ENCODE data around the gene PAK3.

Gene PAK3

DNA sequence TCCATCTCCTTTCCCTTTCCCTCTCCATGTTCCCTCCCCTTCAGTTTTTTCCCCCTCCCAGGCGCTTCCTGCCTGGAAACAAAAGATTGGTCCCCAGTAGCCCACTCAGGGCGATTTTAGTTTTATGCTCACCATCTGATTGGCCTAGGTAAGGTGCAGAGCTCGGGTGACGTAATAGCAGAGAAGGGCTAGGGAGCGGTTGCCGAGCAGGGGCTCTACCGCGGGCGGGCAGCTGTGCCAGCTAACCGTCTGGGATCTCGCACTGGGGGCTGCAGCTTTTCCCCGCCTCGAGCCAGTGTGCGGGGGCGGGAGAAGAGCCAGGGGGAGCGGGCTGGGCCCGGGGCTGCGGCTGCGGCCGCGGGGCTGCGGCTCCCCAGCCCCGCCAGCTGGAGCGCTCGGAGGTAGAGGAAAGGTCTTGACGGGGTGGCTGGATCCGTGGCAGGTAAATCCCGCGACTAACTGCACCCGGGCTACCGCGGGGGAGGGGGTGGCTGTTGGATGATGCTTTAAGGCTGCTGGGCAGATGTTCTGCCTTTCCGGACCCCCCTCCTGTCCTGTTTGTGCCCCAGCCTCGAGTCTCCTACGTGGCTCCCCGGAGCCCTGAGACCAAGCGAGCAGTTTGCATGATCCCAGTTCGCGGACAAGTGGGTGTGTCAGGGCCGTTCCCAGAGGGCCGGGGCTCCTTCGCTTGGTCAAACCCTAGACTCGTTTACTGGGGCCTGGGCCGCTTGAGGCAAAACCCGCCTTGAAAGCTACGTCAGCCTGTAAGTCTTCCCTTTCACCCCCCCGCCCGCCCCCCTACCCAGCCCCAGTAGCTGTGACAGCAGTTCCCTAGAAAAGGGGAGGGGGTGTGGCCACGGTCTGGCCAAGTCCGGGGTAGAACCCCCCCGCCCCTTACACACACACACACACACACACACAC, at the start of gene PAK3:
TSS of gene PAK3 (plus strand) at position 218 of the 922 bp plus-strand sequence. CDS start 26,913 bp downstream, outside the sequence.
- peak; percentile 25 for DNase-seq

DNA sequence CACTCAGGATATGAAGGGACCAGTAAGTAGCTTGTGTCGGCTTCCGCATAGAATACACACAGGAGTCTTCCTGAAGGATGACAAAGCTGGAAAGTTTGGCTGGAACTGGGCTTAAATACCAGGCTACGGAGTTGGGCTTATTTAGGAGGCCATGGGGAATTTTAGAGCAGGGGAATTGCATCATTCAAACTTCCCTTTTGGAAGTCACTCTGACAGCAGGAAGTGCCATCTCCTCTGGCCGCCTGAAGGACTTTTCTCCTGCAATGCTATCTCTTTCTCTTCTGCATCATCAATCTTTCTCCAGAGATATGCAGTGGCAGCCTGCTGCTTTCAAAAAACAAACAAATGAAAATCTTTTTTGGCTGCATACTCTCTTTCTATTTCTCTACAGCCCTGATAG, 48.4 kb upstream of the PAK3 start:
- DNase-seq = no peak

DNA sequence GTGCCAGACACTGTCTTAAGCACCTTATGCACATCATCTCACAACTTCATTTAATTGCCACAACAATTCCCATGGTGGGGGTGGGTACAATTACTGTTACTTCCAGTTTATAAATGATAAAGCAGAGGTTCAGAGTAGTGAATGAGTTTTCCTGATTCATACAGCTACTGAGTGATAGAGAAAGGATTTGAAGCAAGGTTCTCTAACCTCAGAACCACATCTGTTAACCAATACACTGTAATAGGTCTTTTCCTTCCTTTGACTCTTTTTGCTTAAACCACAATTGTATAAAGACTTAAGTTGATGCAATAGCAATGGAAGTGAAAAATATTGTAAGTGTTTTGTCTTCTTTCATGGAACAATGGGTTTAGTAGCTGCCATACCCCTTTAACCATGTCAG, 43.5 kb upstream of the PAK3 start:
- DNase-seq = no peak

DNA sequence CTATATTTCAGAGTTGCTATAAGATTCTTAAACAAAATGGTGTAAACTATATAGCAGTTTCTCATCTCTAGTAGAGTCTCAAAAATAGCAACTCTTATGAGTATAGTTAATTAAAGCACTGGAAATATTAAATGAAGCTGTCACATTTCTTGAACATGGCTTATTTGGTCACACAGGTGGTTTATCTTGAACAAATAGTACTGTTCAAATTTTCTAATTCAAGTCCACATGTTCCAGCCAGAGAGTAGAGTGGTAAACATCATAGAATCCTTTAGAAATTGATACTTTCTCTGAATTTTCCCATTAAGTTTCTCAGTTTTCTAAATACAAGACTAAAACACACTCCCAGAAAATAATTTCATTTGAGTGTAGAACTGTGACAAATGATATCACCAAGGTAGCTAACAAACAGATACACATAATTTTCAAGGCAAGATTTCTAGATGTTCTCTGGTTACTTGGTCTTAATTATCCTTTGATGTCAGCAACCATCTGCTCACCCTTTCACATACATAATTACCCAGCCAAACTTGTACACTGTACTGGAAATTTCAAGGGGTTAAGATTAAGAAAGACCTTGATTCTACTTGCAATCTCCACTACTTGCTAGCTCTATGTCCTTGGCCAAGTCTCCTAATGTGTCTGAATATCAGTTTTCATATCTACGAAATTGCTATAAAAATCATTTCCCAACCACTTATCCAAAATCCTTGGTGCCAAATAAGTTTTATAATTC, 24.3 kb upstream of the PAK3 start:
- no peak for DNase-seq

DNA sequence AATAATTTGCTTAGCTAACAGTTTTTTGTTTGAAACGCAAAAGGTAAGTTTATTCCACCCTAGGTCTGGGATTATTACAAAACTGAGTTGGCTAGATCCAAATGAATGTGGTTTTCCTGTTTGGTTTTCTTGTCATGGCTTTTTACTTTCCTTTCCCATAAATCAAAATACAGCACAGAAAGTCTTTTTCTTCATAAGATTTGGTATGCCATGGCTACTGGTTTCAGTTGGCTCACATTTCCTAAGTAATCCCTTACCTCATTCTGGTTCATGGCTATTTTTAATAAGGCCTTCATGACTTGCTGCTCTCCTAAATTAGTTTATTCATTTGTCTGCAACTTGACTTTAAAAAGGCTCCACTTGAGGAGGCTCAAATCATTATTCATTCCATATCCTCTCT, 12.9 kb upstream of the PAK3 start:
- DNase-seq = no peak

DNA sequence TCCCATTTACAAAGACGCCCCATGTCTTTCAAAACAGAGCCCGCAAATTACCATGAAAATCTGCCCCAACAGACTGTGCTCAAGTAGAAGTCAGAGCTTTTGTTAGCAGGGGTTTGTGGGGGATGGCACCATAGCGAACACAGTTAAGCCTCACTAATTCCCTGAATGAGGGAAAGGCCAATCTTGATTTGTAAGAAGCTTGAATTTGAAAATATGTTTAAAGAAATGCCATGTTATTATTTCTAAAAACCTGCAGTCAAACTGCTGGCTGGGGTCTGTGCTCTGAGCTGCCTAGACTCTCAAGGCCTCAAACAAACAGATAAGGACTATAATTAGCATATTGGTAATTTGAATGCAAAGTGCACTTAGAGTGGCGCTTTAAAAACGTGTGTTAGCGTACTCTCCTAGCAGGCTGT, 9.4 kb upstream of the PAK3 start:
- no peak for DNase-seq

DNA sequence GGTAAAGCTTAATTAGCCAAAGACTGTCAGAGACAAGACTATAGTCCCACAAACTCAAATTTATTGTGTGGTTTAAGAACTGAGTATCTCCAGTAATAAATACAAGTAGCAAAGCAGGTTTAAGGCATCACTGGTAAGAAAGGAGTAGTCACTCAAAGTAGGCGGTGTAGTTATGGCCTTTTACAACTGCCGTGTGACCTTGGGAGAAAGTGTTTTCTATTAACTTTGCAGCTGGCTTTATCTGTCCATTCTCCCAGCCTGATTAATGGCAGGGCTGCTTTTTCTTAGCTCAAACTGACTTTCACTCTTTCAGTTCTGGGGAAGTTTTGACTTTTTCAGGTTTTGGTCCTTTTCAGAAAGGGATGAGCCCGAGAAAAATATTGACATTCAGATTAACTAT, 7.4 kb upstream of the PAK3 start:
- no peak for DNase-seq

DNA sequence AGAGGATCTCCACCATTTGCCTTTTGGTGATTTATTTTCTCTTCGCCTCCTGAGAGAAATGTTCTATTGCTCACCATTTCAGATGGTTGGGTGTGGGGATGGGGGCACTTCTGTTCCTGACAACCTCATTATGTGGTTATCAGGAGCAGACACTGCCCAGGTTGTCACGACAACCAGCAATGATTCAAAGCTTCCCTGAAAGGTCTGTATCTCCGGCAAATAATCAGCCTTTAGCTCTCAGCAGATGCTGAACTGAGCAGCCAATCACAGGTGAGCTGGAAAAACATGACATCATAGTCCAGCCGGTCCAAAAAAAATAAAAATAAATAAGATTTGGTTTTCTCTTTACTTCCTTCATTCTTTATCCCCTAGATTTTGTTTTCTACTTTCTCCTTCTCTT, 5.5 kb upstream of the PAK3 start:
- DNase-seq = no peak

DNA sequence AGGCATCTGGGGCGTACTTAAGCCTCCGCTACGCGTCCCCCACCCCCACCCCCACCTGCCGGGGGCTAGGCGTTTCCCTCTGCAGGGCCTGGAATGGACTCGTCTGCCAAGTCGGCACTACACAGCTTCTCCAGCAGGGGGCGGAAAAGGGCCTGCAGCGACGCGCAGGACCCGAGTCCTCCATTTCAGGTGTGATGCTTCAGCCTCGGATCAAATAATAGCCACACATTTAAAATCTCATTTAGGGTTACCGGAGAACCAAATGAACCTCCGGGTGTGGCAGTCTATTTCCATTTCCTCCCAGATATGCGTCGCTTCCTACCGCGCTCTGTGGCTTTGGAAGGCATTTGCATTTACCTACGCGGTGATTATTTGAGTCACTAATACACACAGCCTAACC, 2.9 kb downstream of the PAK3 start:
- DNase-seq = peak; percentile 69

DNA sequence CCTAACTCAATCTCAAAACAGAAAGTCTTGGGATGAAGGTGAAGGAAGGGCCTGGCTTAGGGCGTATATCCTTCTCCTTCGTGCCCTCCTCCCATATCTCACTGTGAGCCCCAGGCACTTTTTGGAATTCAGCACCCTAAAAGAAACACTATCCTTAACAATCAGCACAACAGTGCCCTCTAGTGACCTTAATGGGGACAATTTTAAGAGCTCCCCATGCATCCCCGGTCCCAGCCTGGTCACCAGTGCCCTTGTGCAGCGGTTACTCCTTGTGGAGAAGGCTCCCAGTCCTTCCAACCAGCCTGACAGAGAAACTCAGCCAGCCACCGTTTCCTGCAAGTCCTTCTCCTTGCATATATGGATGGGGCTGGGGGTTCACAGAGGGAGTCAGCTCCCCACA, 4.2 kb downstream of the PAK3 start:
- peak; percentile 16 for DNase-seq

DNA sequence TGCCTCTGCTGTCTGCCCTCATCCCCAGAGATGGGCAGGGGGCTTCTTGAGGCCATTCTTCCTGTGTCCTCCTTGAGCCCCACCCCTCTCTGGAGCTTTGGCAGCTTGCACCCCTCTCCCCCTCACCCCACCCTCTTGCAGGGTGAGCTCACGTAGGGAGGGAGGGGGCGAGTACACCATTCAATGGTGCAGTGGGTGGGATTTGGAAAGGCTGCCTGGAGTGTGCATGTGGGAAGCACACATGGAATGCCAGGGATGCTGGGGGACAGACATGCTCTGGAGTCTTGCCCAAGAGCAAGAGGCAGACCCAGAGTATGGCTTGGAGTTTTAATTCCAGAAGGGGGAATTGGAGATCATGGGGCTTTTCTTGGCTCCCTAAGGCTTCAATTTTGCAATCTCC, 5.6 kb downstream of the PAK3 start:
- DNase-seq = no peak

DNA sequence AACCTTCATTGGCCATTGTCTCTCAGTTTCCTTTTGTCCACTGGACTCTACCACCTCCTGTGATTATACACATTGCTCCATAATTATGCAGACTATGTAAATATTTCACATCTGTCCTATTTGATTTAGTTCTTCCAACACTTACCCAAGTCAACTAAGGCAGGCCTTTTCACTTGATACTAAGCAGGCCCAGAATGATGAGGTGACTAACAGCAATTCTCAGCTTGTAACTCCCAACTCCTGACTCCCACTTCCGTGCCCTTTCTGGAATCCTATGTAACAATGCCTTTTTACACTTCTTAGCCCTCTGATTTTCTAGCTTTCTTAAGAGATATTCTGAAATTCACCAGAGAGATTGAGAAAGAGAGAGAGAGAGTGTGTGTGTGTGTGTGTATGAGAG, 6.6 kb downstream of the PAK3 start:
- DNase-seq = no peak

DNA sequence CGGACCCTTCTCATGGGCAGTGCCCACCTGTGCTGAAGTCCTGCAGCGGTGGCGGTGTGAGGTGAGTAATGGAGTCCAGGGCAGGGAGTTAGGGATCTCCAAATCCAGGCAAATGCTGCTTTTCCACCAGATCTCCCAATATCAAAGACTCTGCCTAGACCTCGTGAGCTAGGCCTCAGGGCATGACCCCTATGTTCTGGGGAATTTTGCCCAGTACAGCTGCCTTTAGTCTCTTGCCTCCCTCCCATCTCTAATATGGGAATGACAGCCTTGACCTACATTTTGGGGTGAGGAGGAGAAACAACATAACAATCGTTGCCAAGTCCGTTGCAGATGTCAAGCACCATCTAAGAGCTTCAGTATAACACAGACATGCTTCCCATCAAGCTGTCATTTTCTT, 7.3 kb downstream of the PAK3 start:
- DNase-seq = no peak

DNA sequence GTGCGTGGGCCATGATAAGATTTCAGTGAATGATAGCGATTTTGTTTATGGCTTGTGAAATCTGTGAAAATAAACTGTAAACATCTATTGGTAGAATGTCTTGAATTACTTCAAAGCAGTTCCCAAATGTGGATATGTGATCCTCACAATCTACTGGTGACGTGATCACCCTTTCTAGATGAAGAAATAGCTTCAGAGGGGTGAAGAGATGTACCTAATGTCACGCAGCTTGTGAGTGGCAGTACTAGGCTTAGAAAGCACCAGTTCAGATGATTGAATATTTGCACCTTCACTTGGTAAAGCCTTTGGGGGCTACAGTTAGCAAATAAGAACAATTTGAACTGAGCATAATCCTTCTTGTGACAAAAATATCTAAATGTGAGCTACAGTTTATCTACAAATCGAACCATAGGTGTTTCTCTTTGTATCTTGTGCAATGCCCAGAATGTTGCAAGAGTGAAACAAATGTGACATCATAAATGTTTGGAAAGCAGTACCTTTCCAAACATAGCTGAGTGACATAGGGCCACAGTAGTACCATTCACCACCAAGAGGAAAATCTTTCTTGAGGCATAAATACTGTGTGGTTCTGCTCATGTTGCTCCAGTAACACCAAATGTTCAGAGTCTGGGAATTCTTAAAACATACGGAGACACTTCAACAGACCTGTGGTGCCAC, 14.2 kb downstream of the PAK3 start:
- DNase-seq = no peak

DNA sequence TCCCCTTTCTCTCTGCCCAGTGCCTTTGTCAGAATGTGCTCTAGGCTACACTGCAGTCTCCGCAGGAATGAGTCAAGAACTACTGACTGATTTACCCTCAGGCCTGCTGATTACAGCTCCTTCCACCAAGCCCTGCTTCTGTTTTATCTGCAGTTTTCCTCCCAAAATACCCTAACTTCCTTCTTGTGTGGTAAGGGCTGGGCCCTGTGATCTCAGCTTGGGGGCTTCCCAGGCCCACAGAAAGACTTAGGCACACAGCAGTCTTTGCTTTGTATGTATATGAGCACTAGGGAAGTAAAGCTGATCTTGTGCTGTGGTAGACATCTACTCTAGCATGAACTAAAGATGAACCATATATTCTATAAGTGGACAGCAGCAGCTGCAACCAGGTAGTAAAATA, 18.8 kb downstream of the PAK3 start:
- DNase-seq = no peak

DNA sequence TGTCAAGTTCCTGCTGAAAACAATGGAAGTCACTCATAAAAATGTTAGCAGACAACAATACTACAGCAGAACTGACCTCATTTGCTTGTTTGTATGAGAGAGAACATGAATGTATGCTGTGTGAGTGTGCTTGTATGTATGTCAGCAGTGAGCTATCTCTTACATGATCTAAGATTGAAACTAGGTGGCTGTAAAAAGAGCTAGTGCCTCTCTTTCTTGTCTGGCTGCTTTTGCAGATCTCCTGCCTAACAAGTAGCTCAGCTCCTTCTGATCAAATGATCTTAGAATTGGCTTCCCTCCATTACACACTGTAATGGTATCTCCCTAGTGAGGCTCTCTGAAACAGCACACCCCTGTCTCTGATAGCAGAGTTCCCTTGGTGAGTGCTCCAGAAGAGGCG, 20.7 kb downstream of the PAK3 start:
- DNase-seq = no peak

DNA sequence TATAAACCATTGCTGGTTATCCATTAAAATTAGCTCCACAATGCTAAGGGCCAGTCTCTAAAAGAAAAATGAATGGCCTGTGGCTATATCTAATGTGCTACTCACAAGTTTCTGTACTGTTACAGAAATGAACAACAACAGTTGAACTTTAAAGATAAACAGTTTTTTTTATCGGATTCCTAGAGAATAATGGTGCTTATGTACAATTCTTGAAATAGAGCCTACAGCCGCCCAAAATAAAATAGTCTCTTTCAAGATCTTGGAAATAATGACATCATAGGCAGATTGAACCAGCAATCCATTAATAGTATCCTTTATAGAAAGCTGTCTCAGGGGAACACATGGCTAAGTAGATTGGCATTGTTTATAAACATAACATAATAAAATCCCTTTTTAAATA, 23.4 kb downstream of the PAK3 start:
- no peak for DNase-seq

DNA sequence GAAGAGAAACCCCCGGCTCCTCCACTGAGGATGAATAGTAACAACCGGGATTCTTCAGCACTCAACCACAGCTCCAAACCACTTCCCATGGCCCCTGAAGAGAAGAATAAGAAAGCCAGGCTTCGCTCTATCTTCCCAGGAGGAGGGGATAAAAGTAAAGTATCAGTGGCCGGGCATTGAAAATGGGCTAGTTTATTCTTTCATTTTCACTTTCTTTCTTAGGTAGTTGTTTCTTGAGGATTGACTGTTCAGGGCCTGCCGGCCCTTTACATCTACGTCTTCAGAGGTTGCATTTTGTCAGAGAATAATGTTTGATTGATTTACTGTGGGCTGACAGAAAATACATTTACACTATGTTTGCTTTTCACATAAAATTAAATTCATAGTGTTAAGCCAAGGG, 27.1 kb downstream of the PAK3 start:
- no peak for DNase-seq

DNA sequence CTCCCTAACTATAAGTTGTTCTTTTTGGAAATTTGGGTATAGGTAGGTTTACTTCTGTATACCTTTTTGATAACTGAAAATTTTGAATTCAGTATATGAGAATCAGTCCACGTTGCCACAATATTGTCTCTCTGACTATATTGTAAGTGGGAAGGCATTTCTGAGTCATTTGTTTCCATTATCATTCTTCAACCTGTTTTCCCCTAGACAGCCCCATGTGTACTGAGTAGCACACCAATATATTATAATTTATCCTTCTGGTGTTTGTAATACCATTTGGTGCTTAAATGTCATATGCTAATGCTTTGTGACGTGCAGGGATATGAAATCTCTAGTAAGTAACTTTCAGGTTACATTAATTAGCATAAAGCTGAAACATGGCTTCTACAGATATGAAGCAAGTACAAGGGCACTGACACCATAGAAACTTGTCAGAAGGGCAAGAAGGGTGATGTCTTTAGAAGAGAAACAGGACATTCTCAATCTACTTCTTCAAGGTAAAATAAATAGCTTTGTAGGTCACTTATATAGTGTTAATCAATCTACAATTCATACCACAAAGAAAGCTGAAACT, 27.7 kb downstream of the PAK3 start:
- DNase-seq = no peak

DNA sequence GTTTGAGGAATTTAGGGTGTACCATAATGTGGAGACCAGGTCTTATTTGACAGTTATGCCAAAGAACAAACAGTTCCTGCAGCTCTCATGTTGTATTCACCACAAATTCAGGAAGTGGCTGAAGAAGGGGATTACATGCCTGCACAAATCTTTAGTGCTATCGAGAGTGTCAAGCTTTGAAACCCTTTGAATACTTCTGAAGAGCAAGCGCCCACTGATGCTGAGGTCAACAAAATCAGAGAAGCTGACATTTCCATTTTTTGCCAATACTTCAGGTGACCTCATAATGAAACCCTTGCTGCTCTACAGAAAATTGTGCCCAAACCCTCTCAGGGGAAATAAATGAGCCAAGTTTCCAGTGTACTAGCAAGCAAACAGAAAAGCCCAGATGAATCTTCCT, 28.4 kb downstream of the PAK3 start:
- DNase-seq = no peak

DNA sequence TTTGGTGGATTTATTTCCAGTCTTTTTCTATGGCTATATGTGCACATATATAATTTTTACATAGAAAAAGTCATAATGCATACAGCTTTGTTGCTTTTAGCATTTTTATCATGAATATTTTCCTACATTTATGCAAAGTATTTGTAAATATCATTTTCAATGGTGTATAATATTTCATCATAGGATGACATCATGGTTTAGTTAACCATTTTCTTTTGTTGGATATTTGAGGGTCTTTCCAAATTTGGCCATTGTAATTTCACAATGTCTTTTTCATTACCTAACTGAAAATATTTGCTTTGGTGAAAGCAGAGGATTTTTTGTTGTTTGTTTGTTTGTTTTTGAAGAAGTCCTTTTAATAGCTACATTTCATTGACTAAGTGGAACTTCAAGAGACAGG, 31.0 kb downstream of the PAK3 start:
- DNase-seq = no peak

DNA sequence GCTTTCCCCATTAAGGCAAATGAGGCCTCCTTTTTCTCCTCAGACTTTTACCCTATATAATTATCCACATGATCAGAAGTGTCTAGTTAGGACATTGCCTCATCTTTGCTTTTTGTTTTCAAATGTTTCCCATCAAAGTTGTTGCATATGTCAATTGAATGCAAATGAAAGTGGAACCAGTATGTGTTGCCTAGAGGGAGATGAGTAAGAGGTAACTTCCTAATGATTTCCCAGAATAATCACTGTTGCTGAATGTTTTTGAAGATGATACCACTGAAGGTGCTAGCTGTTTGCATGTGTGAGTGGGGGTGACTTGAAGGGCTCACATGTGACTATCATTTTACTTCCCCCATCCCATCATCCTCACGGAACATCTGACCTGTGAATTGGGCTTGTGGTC, 33.9 kb downstream of the PAK3 start:
- no peak for DNase-seq

DNA sequence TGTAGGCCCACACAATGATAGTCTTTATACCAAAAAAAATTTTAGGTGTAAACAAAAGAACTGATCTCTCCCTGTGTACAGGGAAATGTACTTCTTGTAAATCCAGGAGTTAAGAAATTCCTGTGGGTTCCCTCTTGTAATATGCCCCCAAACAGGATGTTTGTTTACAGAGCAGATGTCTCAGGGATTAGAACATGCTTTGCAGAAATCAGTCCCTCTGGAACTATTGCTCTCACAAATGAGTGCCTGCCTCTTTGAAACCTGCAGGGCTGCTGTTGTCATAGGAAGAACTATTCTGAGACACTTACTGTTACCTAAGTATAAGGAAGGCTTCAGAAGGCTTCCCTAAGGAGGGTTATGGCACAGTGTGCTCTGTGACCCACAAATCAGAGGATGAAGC, 35.6 kb downstream of the PAK3 start:
- no peak for DNase-seq
